ENCODE results near the gene SLC25A33.

The SLC25A33 gene

GRCh38 chr1:9602794-9603167 is 63.5 kb downstream of the SLC25A33 start:
- CTCF ChIA-PET = no interaction called here
- Histone ChIP-seq H3K36me3 (ENCODE audit: control insufficient read depth in 2 of 2, insufficient read depth in 1 of 2, low read length in 2 of 2) (peaks cover 15 to 92% of the 10 kb centered on the region in 2 experiments; a peak in 2 of 3 replicates), H3K4me3 (ENCODE audit: low read depth, low read length) (no peak overlapping the region)

GRCh38 chr1:9603307-9603706 is 64.0 kb downstream of the SLC25A33 start:
- Histone ChIP-seq H3K4me1 (ENCODE audit: control insufficient read depth, insufficient read depth, low read length) (no peaks in the 10 kb centered on the region), H3K9me3 (ENCODE audit: control insufficient read depth, insufficient read depth, low read depth, low read length) (no peaks in the 10 kb centered on the region), H3K4me3 (ENCODE audit: low read depth, low read length) (no peak overlapping the region), H3K27ac (ENCODE audit: extremely low read depth, low read depth, low read length) (no peak overlapping the region), H3K36me3 (ENCODE audit: control insufficient read depth in 2 of 2, insufficient read depth in 1 of 2, low read length in 2 of 2) (peaks cover 15 to 92% of the 10 kb centered on the region in 2 experiments; a peak in 2 of 3 replicates)
- no peak for TF ChIP-seq ZSCAN16 (tag by site-specific recombination; IDR thresholded peaks at IDR 0.05)
- TF ChIP-seq ZNF239 (tag by site-specific recombination; IDR thresholded peaks at IDR 0.05) = no peak
- TF ChIP-seq PRDM1 (tag by site-specific recombination; IDR thresholded peaks at IDR 0.05) = no peak
- TF ChIP-seq BCL11B (tag by site-specific recombination; IDR thresholded peaks at IDR 0.05; ENCODE audit: low read depth) = no peak
- no peak for TF ChIP-seq INSM2 (tag by site-specific recombination; IDR thresholded peaks at IDR 0.05)
- TF ChIP-seq BCL11A (tag by site-specific recombination; IDR thresholded peaks at IDR 0.05; ENCODE audit: low read depth) = no peak
- no peak for TF ChIP-seq ZNF558 (tag by site-specific recombination; IDR thresholded peaks at IDR 0.05)
- no peak for TF ChIP-seq ZNF37A (tag by site-specific recombination; IDR thresholded peaks at IDR 0.05)
- TF ChIP-seq TRIM28 (IDR thresholded peaks at IDR 0.05; ENCODE audit: borderline replicate concordance, low read length) = no peak
- TF ChIP-seq PRDM6 (tag by site-specific recombination; IDR thresholded peaks at IDR 0.05) = no peak
- no peak for TF ChIP-seq CTCF (tag by site-specific recombination; IDR thresholded peaks at IDR 0.05)
- no peak for TF ChIP-seq ZBTB1 (tag by site-specific recombination; IDR thresholded peaks at IDR 0.05)
- no peak for TF ChIP-seq ZSCAN4 (tag by site-specific recombination; IDR thresholded peaks at IDR 0.05)
- TF ChIP-seq SALL2 (tag by site-specific recombination; IDR thresholded peaks at IDR 0.05; ENCODE audit: borderline replicate concordance) = no peak
- TF ChIP-seq ZNF366 (tag by site-specific recombination; conservative IDR thresholded peaks at IDR 0.05) = no peak
- no peak for TF ChIP-seq ZNF704 (tag by site-specific recombination; IDR thresholded peaks at IDR 0.05)
- TF ChIP-seq ZNF623 (tag by site-specific recombination; IDR thresholded peaks at IDR 0.05) = no peak
- no peak for TF ChIP-seq PBX3 (CRISPR knock-in tag; IDR thresholded peaks at IDR 0.05)
- ChIA-PET POLR2A (interaction anchor here (0.5 to 0.6 kb wide), 2 partner anchors 26 to 86 kb away, joined by 3 read pairs; no protein-coding TSS in a partner anchor), CTCF (interaction anchor here (0.7 kb wide), 1 partner anchor 11 kb away, joined by 3 read pairs; no protein-coding TSS in a partner anchor)

More at GRCh38 chr1:9602794-9603167, 63.5 kb downstream of the SLC25A33 start:
- Histone ChIP-seq H3K4me1 (ENCODE audit: control insufficient read depth, insufficient read depth, low read length) (no peaks in the 10 kb centered on the region), H3K9me3 (ENCODE audit: control insufficient read depth, insufficient read depth, low read depth, low read length) (no peaks in the 10 kb centered on the region), H3K27ac (ENCODE audit: extremely low read depth, low read depth, low read length) (no peak overlapping the region)
- TF ChIP-seq HIC1 (tag by site-specific recombination; IDR thresholded peaks at IDR 0.05) = no peak
- POLR2A ChIA-PET = no interaction called here

Measured in HEK293 (cell line).